DOHH2 (cell line): ENCODE results near the gene KRT17.
A peak's percentile ranks its signal among the peaks of the same experiment; 100 is the strongest.
"Not testable (repeated sequence)": the region's sequence is repeated elsewhere in the genome, so short reads cannot be mapped to it uniquely, and the experiment has no call there.

Experiments
- H3F3A ChIP-seq: fragments of 200-600 bp; sonication (generic), shearing (Covaris generic); 2 replicates; pipeline ENCODE4 v1.6.0; 2016; ENCODE audit warnings: antibody characterized with exemption, mild to moderate bottlenecking; ENCODE audit not compliant: control insufficient read depth, insufficient read depth
- H3K27ac ChIP-seq: fragments of 200-600 bp; sonication (generic); 2 replicates; pipeline ENCODE4 v1.5.1; 2014; ENCODE audit warnings: low read depth, mild to moderate bottlenecking, low read length, moderate library complexity
- H3K27me3 ChIP-seq: fragments of 200-600 bp; sonication (generic); 2 replicates; pipeline ENCODE4 v1.6.1; 2014; ENCODE audit warnings: mild to moderate bottlenecking, low read length, mixed read lengths; ENCODE audit not compliant: control insufficient read depth
- H3K36me3 ChIP-seq: fragments of 200-600 bp; sonication (generic); 2 replicates; pipeline ENCODE4 v1.6.1; 2014; ENCODE audit warnings: mild to moderate bottlenecking, low read length, moderate library complexity, mixed read lengths; ENCODE audit not compliant: control insufficient read depth
- H3K4me1 ChIP-seq: fragments of 200-600 bp; sonication (generic); 2 replicates; pipeline ENCODE4 v1.6.1; 2014; ENCODE audit warnings: mild to moderate bottlenecking, low read length, mixed read lengths; ENCODE audit not compliant: control insufficient read depth
- H3K4me2 ChIP-seq: fragments of 200-600 bp; sonication (generic); 2 replicates; pipeline ENCODE4 v1.6.0; 2014; ENCODE audit warnings: mild to moderate bottlenecking, low read length, moderate library complexity
- H3K4me3 ChIP-seq: fragments of 200-600 bp; sonication (generic); 2 replicates; pipeline ENCODE4 v1.5.1; 2014; ENCODE audit warnings: mild to moderate bottlenecking, low read length, mixed read lengths
- H3K79me2 ChIP-seq: fragments of 200-600 bp; sonication (generic); 2 replicates; pipeline ENCODE4 v1.6.1; 2014; ENCODE audit warnings: mild to moderate bottlenecking, low read length, mixed read lengths; ENCODE audit not compliant: control insufficient read depth
- H3K9me2 ChIP-seq: fragments of 200-600 bp; sonication (generic); replicated peaks from 2 replicates; pipeline ENCODE4 v1.6.1; 2014; ENCODE audit warnings: mild to moderate bottlenecking, low read length, mixed read lengths; ENCODE audit not compliant: control insufficient read depth
- H3K9me3 ChIP-seq: fragments of 200-600 bp; sonication (generic); 2 replicates; pipeline ENCODE4 v1.6.1; 2014; ENCODE audit warnings: antibody characterized with exemption, low read length, mixed read lengths; ENCODE audit not compliant: control insufficient read depth, insufficient read depth
- H4K20me1 ChIP-seq: fragments of 200-600 bp; sonication (generic); 2 replicates; pipeline ENCODE4 v1.6.0; 2014; ENCODE audit warnings: low read depth, mild to moderate bottlenecking, antibody characterized with exemption, low read length, moderate library complexity; ENCODE audit not compliant: control insufficient read depth, insufficient read depth
- EZH2phosphoT487 ChIP-seq: fragments of 200-600 bp; sonication (generic); IDR thresholded peaks from 2 replicates; pipeline ENCODE4 v1.6.1; 2017; ENCODE audit warnings: borderline replicate concordance, mild to moderate bottlenecking, antibody characterized with exemption, low read length, moderate library complexity, mixed read lengths
- TF ChIP-seq, protein P1 (sequence below): fragments of 200-600 bp; sonication (generic); IDR thresholded peaks from one replicate; pipeline ENCODE4 v1.5.1; 2014; ENCODE audit warnings: antibody characterized with exemption, mild to moderate bottlenecking, low read depth, low read length; ENCODE audit not compliant: poor library complexity, severe bottlenecking

KRT17 gene

DNA sequence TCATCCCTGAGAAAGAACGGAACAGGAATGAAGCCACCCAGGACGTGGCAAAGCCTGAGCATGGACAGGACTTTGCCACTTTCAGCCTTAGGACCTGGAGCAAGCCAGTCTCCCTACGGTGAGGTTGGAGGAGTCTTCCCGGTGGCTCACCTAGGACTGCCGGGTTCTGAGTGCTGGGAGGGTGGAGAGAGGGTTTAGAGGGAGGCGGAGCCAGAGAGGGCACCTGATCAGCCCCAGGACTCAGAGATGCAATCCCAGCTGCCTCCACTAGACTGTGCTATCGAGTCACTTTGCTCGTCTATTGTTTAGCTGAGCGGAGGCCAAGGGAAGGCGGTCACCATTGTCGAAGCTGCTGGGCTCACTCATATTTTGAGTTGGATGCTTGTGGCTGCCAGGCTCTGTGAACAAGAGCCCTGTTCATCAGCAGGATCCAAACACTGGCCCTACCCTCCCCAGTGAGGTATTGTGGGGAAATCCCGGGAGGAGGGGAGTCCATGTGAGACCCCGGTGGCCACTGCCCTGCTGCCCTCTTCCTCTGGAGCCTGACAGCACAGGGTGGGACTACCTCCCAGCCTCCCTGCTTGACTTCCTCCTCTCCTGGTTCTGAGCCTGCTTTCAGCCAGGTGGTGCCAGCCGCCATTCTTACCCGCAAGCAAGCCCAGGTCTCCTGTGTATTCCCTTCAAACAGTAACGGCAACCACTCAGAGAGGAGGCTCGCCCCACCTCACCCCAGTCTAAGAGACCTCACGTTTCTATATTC is 44.7 kb downstream of the KRT17 start:
- Histone ChIP-seq H4K20me1 (no peaks in the 10 kb centered on the region), H3K4me2 (0 out of 2 replicates have a peak overlapping the region, but pooled peaks have one; percentile 35), H3K9me3 (no peaks in the 10 kb centered on the region), H3K27ac (no peak overlapping the region), H3K4me1 (no peaks in the 10 kb centered on the region), H3K4me3 (no peak overlapping the region), H3F3A (no peaks in the 10 kb centered on the region), H3K36me3 (no peaks in the 10 kb centered on the region), H3K79me2 (no peaks in the 10 kb centered on the region), H3K27me3 (no peaks in the 10 kb centered on the region; the same call in 1 of the 2 replicates), H3K9me2 (no peaks in the 10 kb centered on the region)
- TF ChIP-seq, protein P1, sequence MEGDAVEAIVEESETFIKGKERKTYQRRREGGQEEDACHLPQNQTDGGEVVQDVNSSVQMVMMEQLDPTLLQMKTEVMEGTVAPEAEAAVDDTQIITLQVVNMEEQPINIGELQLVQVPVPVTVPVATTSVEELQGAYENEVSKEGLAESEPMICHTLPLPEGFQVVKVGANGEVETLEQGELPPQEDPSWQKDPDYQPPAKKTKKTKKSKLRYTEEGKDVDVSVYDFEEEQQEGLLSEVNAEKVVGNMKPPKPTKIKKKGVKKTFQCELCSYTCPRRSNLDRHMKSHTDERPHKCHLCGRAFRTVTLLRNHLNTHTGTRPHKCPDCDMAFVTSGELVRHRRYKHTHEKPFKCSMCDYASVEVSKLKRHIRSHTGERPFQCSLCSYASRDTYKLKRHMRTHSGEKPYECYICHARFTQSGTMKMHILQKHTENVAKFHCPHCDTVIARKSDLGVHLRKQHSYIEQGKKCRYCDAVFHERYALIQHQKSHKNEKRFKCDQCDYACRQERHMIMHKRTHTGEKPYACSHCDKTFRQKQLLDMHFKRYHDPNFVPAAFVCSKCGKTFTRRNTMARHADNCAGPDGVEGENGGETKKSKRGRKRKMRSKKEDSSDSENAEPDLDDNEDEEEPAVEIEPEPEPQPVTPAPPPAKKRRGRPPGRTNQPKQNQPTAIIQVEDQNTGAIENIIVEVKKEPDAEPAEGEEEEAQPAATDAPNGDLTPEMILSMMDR: peak; percentile 80
- TF ChIP-seq EZH2phosphoT487: no peak

DNA sequence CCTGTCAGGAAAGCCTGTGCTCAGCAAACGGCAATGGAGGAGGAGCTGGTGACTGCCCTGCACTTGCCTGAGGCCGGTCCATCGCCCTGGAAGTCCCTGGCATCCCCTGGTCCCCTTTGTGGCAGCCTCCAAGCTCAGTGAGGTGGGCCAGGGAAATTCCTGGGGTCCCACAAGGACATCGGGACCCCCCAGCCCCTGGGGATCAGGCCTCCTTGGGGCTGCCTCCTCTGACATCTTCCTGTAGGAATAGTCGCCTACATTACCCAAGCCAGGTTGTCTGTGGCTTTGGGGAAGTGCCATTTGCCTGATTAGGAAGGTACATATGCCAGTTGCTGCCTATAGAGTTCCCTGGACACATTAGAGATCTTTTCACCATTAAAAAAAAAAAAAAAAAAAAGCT is 45.4 kb downstream of the KRT17 start:
- no peaks in the 10 kb centered on the region for H3K9me2 ChIP-seq
- H3K36me3 ChIP-seq: no peaks in the 10 kb centered on the region
- no peaks in the 10 kb centered on the region for H3K4me1 ChIP-seq
- H3K9me3 ChIP-seq: no peaks in the 10 kb centered on the region
- no peaks in the 10 kb centered on the region for H3F3A ChIP-seq
- H3K27ac ChIP-seq: no peak overlapping the region
- no peaks in the 10 kb centered on the region for H4K20me1 ChIP-seq
- no peak overlapping the region for H3K4me3 ChIP-seq
- no peak overlapping the region for H3K4me2 ChIP-seq
- TF ChIP-seq, protein P1: no peak
- no peak for TF ChIP-seq EZH2phosphoT487
- H3K79me2 ChIP-seq: no peaks in the 10 kb centered on the region
- H3K27me3 ChIP-seq: no peaks in the 10 kb centered on the region; the same call in 1 of the 2 replicates

DNA sequence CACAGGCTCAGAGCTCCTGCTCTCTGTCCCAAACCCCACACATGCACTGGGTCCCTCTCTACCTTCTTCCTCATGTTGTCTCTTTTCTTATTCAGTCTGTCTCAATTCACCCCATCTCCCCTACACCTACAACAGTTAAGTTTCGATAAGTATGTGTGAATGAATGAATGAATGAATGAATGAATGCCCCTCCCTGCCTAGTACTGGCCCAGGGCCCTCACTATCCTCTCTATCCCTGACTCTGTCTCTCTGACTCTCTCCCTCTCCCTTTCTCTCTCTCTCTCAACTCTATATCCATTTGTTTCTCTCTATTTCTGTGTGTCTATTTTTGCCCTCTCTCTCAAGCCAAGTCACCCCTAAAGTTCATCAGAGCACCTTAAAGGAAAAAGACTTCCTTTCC is 45.8 kb downstream of the KRT17 start:
- Histone ChIP-seq H3K4me1 (no peaks in the 10 kb centered on the region), H4K20me1 (no peaks in the 10 kb centered on the region), H3K9me2 (no peaks in the 10 kb centered on the region), H3K36me3 (no peaks in the 10 kb centered on the region), H3F3A (no peaks in the 10 kb centered on the region), H3K4me2 (no peak overlapping the region), H3K79me2 (no peaks in the 10 kb centered on the region), H3K9me3 (no peaks in the 10 kb centered on the region), H3K4me3 (no peak overlapping the region), H3K27me3 (no peaks in the 10 kb centered on the region; the same call in 1 of the 2 replicates), H3K27ac (no peak overlapping the region)
- TF ChIP-seq, protein P1: no peak
- TF ChIP-seq EZH2phosphoT487: no peak

DNA sequence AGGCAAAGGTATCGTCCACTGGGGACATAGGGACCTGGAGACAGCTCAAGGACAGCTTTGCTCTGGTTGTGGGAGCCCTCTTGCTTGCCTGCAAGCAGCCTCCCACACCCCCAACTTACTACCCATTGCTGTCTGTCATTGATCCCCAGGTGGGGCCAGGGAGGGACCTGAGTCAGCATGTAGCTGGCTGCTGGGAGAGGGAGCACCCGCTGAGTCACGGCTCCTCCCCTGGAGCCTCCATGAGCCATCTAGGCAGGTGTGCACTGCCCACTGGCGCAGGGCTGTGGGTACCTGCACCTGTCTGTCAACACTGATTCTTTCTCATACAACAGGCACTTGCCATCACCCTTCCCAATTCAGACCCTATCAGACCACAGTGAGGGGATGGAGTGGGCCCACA is 47.6 kb downstream of the KRT17 start:
- not testable (repeated sequence) for H3K27ac ChIP-seq, H3K4me1 ChIP-seq, H4K20me1 ChIP-seq, H3K36me3 ChIP-seq, H3K79me2 ChIP-seq, H3K9me3 ChIP-seq, H3K9me2 ChIP-seq, H3F3A ChIP-seq, H3K4me3 ChIP-seq, H3K4me2 ChIP-seq, H3K27me3 ChIP-seq
